H1 (cell line): Measurements from ENCODE around the gene ERP29. TPM values are rescaled to one million over a fixed set of nuclear protein-coding genes. Genes with fewer than 3 reads are reported as not detected.

Source experiments
- CTCF ChIA-PET: fragments of 300-600 bp; sonication (Branson Sonifier 250); formaldehyde crosslinking; loops from one replicate; lab custom pipeline; 2021; ENCODE audit not compliant: partially characterized antibody; lab: Charles Lee
- POLR2A ChIA-PET: fragments of 300-600 bp; sonication (Branson Sonifier 250); formaldehyde crosslinking; loops from one replicate; lab custom pipeline; 2021; ENCODE audit warnings: inconsistent platforms; ENCODE audit not compliant: partially characterized antibody; lab: Charles Lee
- DNase-seq, 2 experiments: peaks; one replicate each; pipeline versions ENCODE4 v3.0.0 to v3.0.0-alpha.2; 2010 to 2022; ENCODE audit warnings: low spot score in 2 of 2, low read depth in 1 of 2, mixed read lengths in 1 of 2
- FAIRE-seq: peaks from 2 replicates; lab custom pipeline; 2011; peaks lifted over from hg19 to GRCh38; lab: Jason Lieb, UNC
- H2AFZ ChIP-seq: 2 replicates; pipeline ENCODE4 v1.8.1; 2012; ENCODE audit warnings: low read length, inconsistent platforms
- H2AK5ac ChIP-seq: 2 replicates; pipeline ENCODE4 v1.6.1; 2013; ENCODE audit warnings: low read depth, low read length
- H2BK120ac ChIP-seq: replicated peaks from 2 replicates; pipeline ENCODE3; 2013; ENCODE audit warnings: low read depth, low read length, inconsistent platforms
- H2BK12ac ChIP-seq: 2 replicates; pipeline ENCODE4 v1.6.1; 2013; ENCODE audit warnings: low read depth, low read length
- H2BK15ac ChIP-seq: 2 replicates; pipeline ENCODE4 v1.6.1; 2013; ENCODE audit warnings: low read length
- H2BK20ac ChIP-seq: 2 replicates; pipeline ENCODE4 v1.6.1; 2013; ENCODE audit warnings: low read length
- H2BK5ac ChIP-seq: 2 replicates; pipeline ENCODE4 v1.6.1; 2013; ENCODE audit warnings: low read depth, low read length
- H3K14ac ChIP-seq: 2 replicates; pipeline ENCODE4 v1.6.1; 2013; ENCODE audit warnings: inconsistent platforms; ENCODE audit not compliant: insufficient read length
- H3K18ac ChIP-seq: 2 replicates; pipeline ENCODE4 v1.6.1; 2013; ENCODE audit warnings: low read length; ENCODE audit errors: extremely low read depth
- H3K23ac ChIP-seq: 2 replicates; pipeline ENCODE4 v1.6.1; 2013; ENCODE audit warnings: inconsistent platforms; ENCODE audit not compliant: insufficient read length
- H3K23me2 ChIP-seq: 2 replicates; pipeline ENCODE4 v1.6.1; 2013; ENCODE audit warnings: low read depth, low read length
- H3K27ac ChIP-seq: 2 replicates; pipeline ENCODE4 v1.6.1; 2011; ENCODE audit warnings: low read depth, low read length, inconsistent platforms
- H3K27me3 ChIP-seq, 4 experiments: replicated peaks in 1 of 4; 1 replicate in 1 of 4; 2 replicates in 3 of 4; pipeline versions ENCODE4 v1.6.1 to v1.8.1; 2011 to 2013; ENCODE audit warnings: low read length in 3 of 4, mild to moderate bottlenecking in 3 of 4, inconsistent platforms in 2 of 4, mixed read lengths in 2 of 4, moderate library complexity in 1 of 4; ENCODE audit not compliant: control insufficient read depth in 3 of 4, insufficient read depth in 3 of 4; ENCODE audit errors: extremely low read depth in 1 of 4
- H3K36me3 ChIP-seq, 4 experiments: 2 replicates each; pipeline versions ENCODE4 v1.6.1 to v1.8.1; 2011 to 2013; ENCODE audit warnings: mild to moderate bottlenecking in 4 of 4, low read length in 3 of 4, moderate library complexity in 2 of 4, control low read depth in 1 of 4, inconsistent platforms in 1 of 4; ENCODE audit not compliant: insufficient read depth in 4 of 4, control insufficient read depth in 2 of 4
- H3K4ac ChIP-seq: replicated peaks from 2 replicates; pipeline ENCODE3; 2013; ENCODE audit warnings: low read length, low read depth, mixed read lengths, inconsistent platforms; ENCODE audit not compliant: insufficient read length
- H3K4me1 ChIP-seq, 4 experiments: replicated peaks in 1 of 4; 1 replicate in 1 of 4; 2 replicates in 3 of 4; pipeline versions ENCODE4 v1.6.1 to v1.8.1; 2011 to 2013; ENCODE audit warnings: low read length in 3 of 4, inconsistent platforms in 2 of 4, mixed read lengths in 1 of 4; ENCODE audit not compliant: insufficient read depth in 4 of 4, control insufficient read depth in 3 of 4
- H3K4me2 ChIP-seq, 2 experiments: 2 replicates each; pipeline versions ENCODE4 v1.6.1 to v1.8.1; 2011 to 2013; ENCODE audit warnings: low read depth in 2 of 2, low read length in 2 of 2, control low read depth in 1 of 2, inconsistent platforms in 1 of 2, mild to moderate bottlenecking in 1 of 2; ENCODE audit not compliant: insufficient read depth in 1 of 2
- H3K4me3 ChIP-seq, 4 experiments: fragments of 200-600, 300-600 bp in 1 of 4; sonication (generic), shearing (Covaris generic), sonication (Bioruptor Twin) in 1 of 4; 2 replicates each; pipeline versions ENCODE4 v1.5.1 to v1.8.1; 2011 to 2016; ENCODE audit warnings: low read length in 4 of 4, low read depth in 3 of 4, control low read depth in 2 of 4, inconsistent platforms in 2 of 4, mild to moderate bottlenecking in 2 of 4, mixed read lengths in 1 of 4, moderate library complexity in 1 of 4; ENCODE audit not compliant: insufficient read depth in 2 of 4; ENCODE audit errors: extremely low read depth in 1 of 4
- H3K56ac ChIP-seq: replicated peaks from 2 replicates; pipeline ENCODE3; 2013; ENCODE audit warnings: low read depth, mild to moderate bottlenecking, mixed read lengths, low read length, inconsistent platforms; ENCODE audit not compliant: insufficient read length
- H3K79me1 ChIP-seq: 2 replicates; pipeline ENCODE4 v1.6.1; 2013; ENCODE audit warnings: low read depth, low read length, control low read depth
- H3K79me2 ChIP-seq, 2 experiments: 2 replicates each; pipeline versions ENCODE4 v1.6.1 to v1.8.1; 2012 to 2013; ENCODE audit warnings: low read length in 2 of 2, mild to moderate bottlenecking in 2 of 2, inconsistent platforms in 1 of 2; ENCODE audit not compliant: insufficient read depth in 2 of 2, control insufficient read depth in 1 of 2
- H3K9ac ChIP-seq, 4 experiments: replicated peaks in 1 of 4; 1 replicate in 1 of 4; 2 replicates in 3 of 4; pipeline versions ENCODE4 v1.6.1 to v1.8.1; 2011 to 2013; ENCODE audit warnings: low read depth in 3 of 4, low read length in 3 of 4, control low read depth in 2 of 4, mild to moderate bottlenecking in 2 of 4, moderate library complexity in 2 of 4, inconsistent platforms in 1 of 4; ENCODE audit errors: extremely low read depth in 1 of 4
- H3K9me3 ChIP-seq, 2 experiments: 2 replicates each; pipeline versions ENCODE4 v1.6.1 to v1.8.1; 2012 to 2013; ENCODE audit warnings: mild to moderate bottlenecking in 2 of 2, moderate library complexity in 2 of 2, control low read depth in 1 of 2, inconsistent platforms in 1 of 2, low read depth in 1 of 2, low read length in 1 of 2, mixed read lengths in 1 of 2; ENCODE audit not compliant: insufficient read depth in 2 of 2
- H4K20me1 ChIP-seq, 2 experiments: replicated peaks in 1 of 2; 2 replicates each; pipeline versions ENCODE3 to v1.8.1; 2011 to 2013; ENCODE audit warnings: inconsistent platforms in 2 of 2, low read length in 2 of 2, mild to moderate bottlenecking in 1 of 2; ENCODE audit not compliant: insufficient read depth in 2 of 2, control insufficient read depth in 1 of 2
- H4K5ac ChIP-seq: 2 replicates; pipeline ENCODE4 v1.6.1; 2013; ENCODE audit warnings: low read length, low read depth, mixed read lengths, inconsistent platforms; ENCODE audit not compliant: insufficient read length
- H4K8ac ChIP-seq: 2 replicates; pipeline ENCODE4 v1.8.0; 2013; ENCODE audit warnings: mild to moderate bottlenecking, moderate library complexity, low read length, inconsistent platforms; ENCODE audit not compliant: insufficient read depth; ENCODE audit errors: extremely low read depth
- H4K91ac ChIP-seq: replicated peaks from 2 replicates; pipeline ENCODE3; 2013; ENCODE audit warnings: low read length, mixed read lengths, inconsistent platforms; ENCODE audit not compliant: insufficient read length
- CEBPB ChIP-seq: IDR thresholded peaks from 2 replicates; pipeline ENCODE4 v1.6.1; 2012; ENCODE audit warnings: low read depth, low read length
- CHD1 ChIP-seq: IDR thresholded peaks from 2 replicates; pipeline ENCODE4 v1.6.1; 2012; ENCODE audit warnings: low read depth, low read length, improper control_type of control experiment
- KDM1A ChIP-seq: fragments of 200-600, 300-600 bp; sonication (generic); IDR thresholded peaks from 2 replicates; pipeline ENCODE4 v1.7.1; 2016; ENCODE audit warnings: mild to moderate bottlenecking, low read length, borderline replicate concordance
- MAFK ChIP-seq: IDR thresholded peaks from 2 replicates; pipeline ENCODE4 v1.6.1; 2012; ENCODE audit warnings: low read depth, mild to moderate bottlenecking, improper control_type of control experiment, low read length
- NRF1 ChIP-seq: IDR thresholded peaks from 2 replicates; pipeline ENCODE4 v1.6.1; 2011; ENCODE audit warnings: mild to moderate bottlenecking, low read depth, low read length, improper control_type of control experiment
- PHF8 ChIP-seq: fragments of 200-600 bp; sonication (generic); conservative IDR thresholded peaks from 2 replicates; pipeline ENCODE4 v1.7.1; 2012; ENCODE audit warnings: low read depth, mild to moderate bottlenecking, inconsistent platforms, low read length, moderate library complexity
- RAD21 ChIP-seq, 2 experiments: IDR thresholded peaks in 1 of 2; conservative IDR thresholded peaks in 1 of 2; 2 replicates each; pipeline ENCODE4 v1.6.1; 2011; ENCODE audit warnings: low read depth in 2 of 2, low read length in 2 of 2, improper control_type of control experiment in 1 of 2, inconsistent platforms in 1 of 2, mild to moderate bottlenecking in 1 of 2, moderate library complexity in 1 of 2
- SUZ12 ChIP-seq: fragments of 200-600 bp; sonication (generic); IDR thresholded peaks from 2 replicates; pipeline ENCODE4 v1.6.1; 2012; ENCODE audit warnings: mild to moderate bottlenecking, inconsistent platforms, low read length, moderate library complexity, mixed read lengths
- TCF12 ChIP-seq: IDR thresholded peaks from 2 replicates; pipeline ENCODE4 v1.6.1; 2011; ENCODE audit warnings: low read depth, mild to moderate bottlenecking, low read length
- WGBS, 2 experiments: shearing (Covaris generic) in 1 of 2; methylation state at CpG; one replicate each; pipeline versions ENCODE4 v1.1.6 to v1.1.7; 2013 to 2015; ENCODE audit warnings: low lambda C conversion rate in 2 of 2, mixed read lengths in 2 of 2, inconsistent platforms in 1 of 2, low coverage in 1 of 2, missing lambda C conversion rate in 1 of 2; ENCODE audit not compliant: insufficient replicate concordance in 2 of 2, insufficient coverage in 1 of 2, insufficient read length in 1 of 2; ENCODE audit errors: extremely low coverage in 1 of 2, missing lambda C conversion rate in 1 of 2; 5-methylcytosine and 5-hydroxymethylcytosine counted together
- polyA plus RNA-seq, 7 experiments: library from polyadenylated mRNA; depleted of rRNA in 3 of 7; stranded (reverse) in 5 of 7; unstranded in 2 of 7; fragments of >200 nt in 5 of 7; fragments of 200-250 nt in 2 of 7; gene quantifications; 1 replicate in 5 of 7; 2 replicates in 1 of 7; 4 replicates in 1 of 7; pipeline versions ENCODE4 v1.2.1 to v1.2.3, GENCODE V29; 2011 to 2013; ENCODE audit warnings: missing spikeins in 2 of 7, mixed read lengths in 2 of 7
- total RNA-seq: library from RNA; stranded (reverse); fragmentation: NEBNext Ultra II Directional; extraction: Animal tissue kit (Norgen Biotek cat#: 25700); gene quantifications from 2 replicates; pipeline ENCODE4 v1.2.1, GENCODE V29; 2021

The ERP29 gene
- total and polyA plus RNA-seq, 2 of the 8 experiments (the other 6 are each of a cell fraction or from before 2014, with no cell fraction given), result 88.7 to 171 TPM

DNA sequence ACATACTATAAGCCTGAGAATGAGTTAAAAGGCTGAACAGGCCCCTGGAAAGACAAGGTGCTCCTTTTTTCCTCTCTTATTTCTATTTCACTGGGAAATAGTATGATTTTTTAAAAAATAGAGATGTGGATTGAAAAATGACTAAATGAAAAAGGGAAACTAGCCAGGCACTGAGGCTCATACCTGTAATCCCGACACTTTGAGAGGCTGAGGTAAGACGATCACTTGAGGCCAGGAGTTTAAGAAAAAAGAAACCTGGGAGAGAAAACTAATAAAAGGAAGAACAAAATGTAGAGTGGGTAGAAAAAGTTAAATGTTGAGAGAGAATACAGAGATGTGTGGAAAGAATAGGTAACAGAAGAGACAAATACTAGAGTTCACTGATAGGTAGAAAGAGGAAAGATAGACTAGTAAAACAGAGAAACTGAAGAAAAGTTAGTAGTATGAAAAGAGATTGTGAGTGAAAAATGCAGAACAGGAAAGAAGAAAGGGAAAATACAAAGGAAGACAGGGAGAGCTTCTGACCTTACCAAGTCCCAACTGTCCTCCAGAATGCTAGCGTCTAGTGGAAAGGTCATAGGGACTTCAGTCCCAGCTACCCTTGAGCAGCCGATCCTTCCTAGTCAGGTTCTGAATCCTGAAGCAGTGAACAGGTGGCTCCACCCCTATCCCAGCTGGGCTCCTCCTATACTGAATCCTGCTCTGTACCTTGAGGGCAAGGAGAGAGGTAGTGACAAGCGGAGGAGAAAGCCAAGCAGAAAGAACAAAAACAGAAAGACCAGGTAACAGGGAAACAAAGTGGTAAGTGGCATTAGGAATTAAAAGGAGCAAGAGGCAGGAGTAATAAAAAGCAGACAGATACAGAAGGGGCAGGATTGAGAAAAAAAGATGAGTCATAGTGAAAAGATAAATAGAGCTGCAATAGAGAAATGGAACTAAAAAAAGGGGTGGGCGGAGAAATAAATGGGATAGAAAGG lies 7.5 kb upstream of the ERP29 start:
- H2BK15ac ChIP-seq, result no peak overlapping the region
- no peak overlapping the region for H3K56ac ChIP-seq
- DNase-seq, result no peak
- CTCF ChIA-PET, result interaction anchor here (1.3 to 2.0 kb wide), 2 partner anchors 8 to 60 kb away, joined by 4 to 6 read pairs; no protein-coding TSS in a partner anchor
- no peak overlapping the region for H2AFZ ChIP-seq
- POLR2A ChIA-PET, result interaction anchor here (0.6 to 1.3 kb wide), 3 partner anchors 9 to 18 kb away, joined by 3 read pairs; no protein-coding TSS in a partner anchor
- no peak overlapping the region for H3K18ac ChIP-seq
- no peaks in the 10 kb centered on the region; the same call in 1 of the 2 replicates for H3K79me1 ChIP-seq
- no peak overlapping the region for H2BK20ac ChIP-seq
- no peak overlapping the region for H4K91ac ChIP-seq
- no peak overlapping the region for H4K8ac ChIP-seq
- H2AK5ac ChIP-seq, result no peak overlapping the region
- H3K9ac ChIP-seq, result no peak overlapping the region
- H3K27me3 ChIP-seq, result no peaks in the 10 kb centered on the region
- H3K23me2 ChIP-seq, result no peaks in the 10 kb centered on the region
- H3K4me2 ChIP-seq, result no peak overlapping the region
- no peak overlapping the region for H3K4ac ChIP-seq
- H3K27ac ChIP-seq, result no peak overlapping the region
- WGBS, 2 experiments, result 85% methylated on average over 6 of the region's 6 CpGs; no CpG with 5 or more reads in 1 of the 2 experiments
- no peak overlapping the region for H2BK120ac ChIP-seq
- no peaks in the 10 kb centered on the region for H3K36me3 ChIP-seq
- no peak overlapping the region for H3K23ac ChIP-seq
- peak; percentile 97 for FAIRE-seq
- H2BK12ac ChIP-seq, result no peak overlapping the region
- H3K4me1 ChIP-seq, result no peaks in the 10 kb centered on the region
- H4K20me1 ChIP-seq, result no peaks in the 10 kb centered on the region
- no peak overlapping the region for H4K5ac ChIP-seq
- no peak overlapping the region for H3K14ac ChIP-seq
- H3K79me2 ChIP-seq, result no peaks in the 10 kb centered on the region; a peak in 1 of 4 replicates
- H2BK5ac ChIP-seq, result no peak overlapping the region
- no peaks in the 10 kb centered on the region for H3K9me3 ChIP-seq
- H3K4me3 ChIP-seq, result no peak overlapping the region
- TF ChIP-seq CEBPB (no peak), RAD21 (IDR thresholded peaks at IDR 0.05 in 1 of 2, conservative IDR thresholded peaks at IDR 0.05 in 1 of 2; ENCODE audit: low read depth in 2 of 2, low read length in 2 of 2) (no peak), KDM1A (no peak), MAFK (no peak), NRF1 (no peak), PHF8 (no peak), CHD1 (no peak), TCF12 (no peak), SUZ12 (no peak)
